K562 (cell line): Measurements from ENCODE around the gene PBX1. TPM values are rescaled to one million over a fixed set of nuclear protein-coding genes. Genes with fewer than 3 reads are reported as not detected.

ENCODE experiments used
- ATAC-seq: fragments of 200-7000 bp; cut with Tn5 transposase; 3 replicates; pipeline ENCODE4 v1.9.1; 2020; ENCODE audit warnings: moderate library complexity
- BruUV-seq: library from RNA; stranded (reverse); fragments of 400-500 nt; replicated peaks from 2 replicates; lab custom pipeline; 2021; lab: Mats Ljungman, UMichigan
- CTCF ChIA-PET: fragments of 300-600 bp; formaldehyde crosslinking; extraction: SDS; loops from one replicate; lab custom pipeline; 2021; ENCODE audit warnings: low intra/inter-chr PET ratio; lab: Yijun Ruan, JAX
- POLR2A ChIA-PET: fragments of 300-600, 350-650 bp; sonication (Branson Sonifier 250); formaldehyde crosslinking; extraction: SDS; loops from one replicate; lab custom pipeline; 2021; ENCODE audit warnings: antibody characterized with exemption, inconsistent platforms; lab: Yijun Ruan, JAX
- DNase-seq, 4 experiments: peaks; one replicate each; pipeline versions ENCODE4 v3.0.0 to v3.0.0-alpha.2; 2011 to 2018; ENCODE audit warnings: low spot score in 3 of 4, mixed read lengths in 3 of 4; ENCODE audit errors: extremely low read depth in 1 of 4
- FAIRE-seq: peaks from 2 replicates; lab custom pipeline; 2011; peaks lifted over from hg19 to GRCh38; lab: Jason Lieb, UNC
- H2AFZ ChIP-seq: 2 replicates; pipeline ENCODE4 v1.6.0; 2011; ENCODE audit warnings: low read depth, low read length, control low read depth, inconsistent platforms
- H3K27ac ChIP-seq: fragments of 200-600 bp; 3 replicates; pipeline ENCODE4 v1.8.0; 2011; ENCODE audit warnings: low read depth, mild to moderate bottlenecking, control low read depth, inconsistent platforms, low read length, moderate library complexity, mixed read lengths; ENCODE audit errors: extremely low read depth
- H3K27me3 ChIP-seq, 2 experiments: fragments of 300-600 bp in 1 of 2; 2 replicates in 1 of 2; 3 replicates in 1 of 2; pipeline versions ENCODE4 v1.6.0 to v1.8.0; 2011; ENCODE audit warnings: inconsistent platforms in 2 of 2, low read length in 2 of 2, mild to moderate bottlenecking in 1 of 2, mixed read lengths in 1 of 2, moderate library complexity in 1 of 2; ENCODE audit not compliant: control insufficient read depth in 2 of 2, insufficient read depth in 2 of 2
- H3K36me3 ChIP-seq: fragments of 300-600 bp; 3 replicates; pipeline ENCODE4 v1.8.0; 2011; ENCODE audit warnings: mild to moderate bottlenecking, low read length, inconsistent platforms; ENCODE audit not compliant: control insufficient read depth, insufficient read depth
- H3K4me1 ChIP-seq, 2 experiments: fragments of 200-600 bp in 1 of 2; replicated peaks in 1 of 2; 2 replicates in 1 of 2; 3 replicates in 1 of 2; pipeline versions ENCODE4 v1.5.1 to v1.8.0; 2011; ENCODE audit warnings: inconsistent platforms in 2 of 2, low read length in 2 of 2, mild to moderate bottlenecking in 1 of 2, mixed read lengths in 1 of 2, moderate library complexity in 1 of 2; ENCODE audit not compliant: control insufficient read depth in 2 of 2, insufficient read depth in 2 of 2
- H3K4me2 ChIP-seq: 2 replicates; pipeline ENCODE4 v1.6.1; 2011; ENCODE audit warnings: low read length, control low read depth, inconsistent platforms, mixed read lengths; ENCODE audit not compliant: insufficient read depth
- H3K4me3 ChIP-seq: fragments of 200-600 bp; sonication (generic), shearing (Covaris generic); 2 replicates; pipeline ENCODE4 v1.5.1; 2016; ENCODE audit warnings: control low read depth, inconsistent platforms
- H3K79me2 ChIP-seq: fragments of 200-600 bp; 3 replicates; pipeline ENCODE4 v1.8.0; 2011; ENCODE audit warnings: low read length, inconsistent platforms; ENCODE audit not compliant: control insufficient read depth, insufficient read depth
- H3K9ac ChIP-seq, 2 experiments: 2 replicates each; pipeline versions ENCODE4 v1.6.0 to v1.6.1; 2011; ENCODE audit warnings: low read depth in 2 of 2, low read length in 2 of 2, control low read depth in 1 of 2, inconsistent platforms in 1 of 2, mild to moderate bottlenecking in 1 of 2, mixed read lengths in 1 of 2; ENCODE audit not compliant: insufficient read depth in 1 of 2
- H3K9me1 ChIP-seq: one replicate; pipeline ENCODE4 v1.6.0; 2011; ENCODE audit warnings: inconsistent platforms, mild to moderate bottlenecking, low read length, moderate library complexity; ENCODE audit not compliant: control insufficient read depth, insufficient read depth
- H3K9me3 ChIP-seq: replicated peaks from 2 replicates; pipeline ENCODE4 v1.5.1; 2011; ENCODE audit warnings: low read depth, low read length, inconsistent platforms; ENCODE audit not compliant: control insufficient read depth, insufficient read depth
- H4K20me1 ChIP-seq: replicated peaks from 2 replicates; pipeline ENCODE4 v1.6.1; 2011; ENCODE audit warnings: low read length, inconsistent platforms, mixed read lengths; ENCODE audit not compliant: control insufficient read depth, insufficient read depth
- DMBX1 ChIP-seq: fragments of 250-450 bp; sonication (Bioruptor Pico); IDR thresholded peaks from 2 replicates; pipeline ENCODE4 v1.8.0; 2022; ENCODE audit warnings: inconsistent platforms, mild to moderate bottlenecking, moderate library complexity, borderline replicate concordance
- FUS ChIP-seq: fragments of 200-400 bp; formaldehyde crosslinking; optimal IDR thresholded peaks from 2 replicates; pipeline ENCODE3; 2017; ENCODE audit warnings: low read depth, low read length
- HNRNPUL1 ChIP-seq: fragments of 200-400 bp; formaldehyde crosslinking; IDR thresholded peaks from 2 replicates; pipeline ENCODE4 v1.6.1; 2017; ENCODE audit warnings: low read length
- HOXB6 ChIP-seq: fragments of 250-450 bp; sonication (Bioruptor Pico); IDR thresholded peaks from 2 replicates; pipeline ENCODE4 v1.5.1; 2022; ENCODE audit warnings: mild to moderate bottlenecking, borderline replicate concordance
- KLF1 ChIP-seq: fragments of 450-650 bp; IDR thresholded peaks from 2 replicates; pipeline ENCODE4 v1.6.1; 2016; ENCODE audit warnings: missing genetic modification characterization, missing compliant biosample characterization
- MTA3 ChIP-seq: fragments of 450-650 bp; formaldehyde crosslinking; IDR thresholded peaks from 2 replicates; pipeline ENCODE4 v1.6.1; 2017; ENCODE audit warnings: mild to moderate bottlenecking, borderline replicate concordance
- PML ChIP-seq: IDR thresholded peaks from 2 replicates; pipeline ENCODE4 v1.6.1; 2012; ENCODE audit warnings: low read length, inconsistent platforms
- PURB ChIP-seq: sonication (generic); formaldehyde crosslinking; IDR thresholded peaks from 2 replicates; pipeline ENCODE4 v1.9.0; 2021; ENCODE audit warnings: low read depth, mild to moderate bottlenecking, missing genetic modification reagents
- TCF7 ChIP-seq: sonication (generic); IDR thresholded peaks from 2 replicates; pipeline ENCODE4 v1.6.1; 2016; ENCODE audit warnings: antibody characterized with exemption, borderline replicate concordance
- TEAD4 ChIP-seq, 2 experiments: sonication (generic) in 1 of 2; formaldehyde crosslinking in 1 of 2; IDR thresholded peaks; 2 replicates each; pipeline versions ENCODE4 v1.6.1 to v1.8.0; 2012 to 2022; ENCODE audit warnings: borderline replicate concordance in 1 of 2, inconsistent platforms in 1 of 2, low read length in 1 of 2, mild to moderate bottlenecking in 1 of 2, missing genetic modification reagents in 1 of 2
- ZBTB8A ChIP-seq: fragments of 450-650 bp; IDR thresholded peaks from 2 replicates; pipeline ENCODE4 v1.6.1; 2018; ENCODE audit warnings: mild to moderate bottlenecking, moderate library complexity; ENCODE audit not compliant: partially characterized antibody
- ZNF175 ChIP-seq: fragments of 200-800 bp; sonication (Bioruptor generic); IDR thresholded peaks from 2 replicates; pipeline ENCODE4 v1.6.1; 2016; ENCODE audit warnings: low read depth, mild to moderate bottlenecking, missing genetic modification characterization, missing compliant biosample characterization
- ZNF232 ChIP-seq: sonication (generic); formaldehyde crosslinking; IDR thresholded peaks from 2 replicates; pipeline ENCODE4 v1.8.0; 2022; ENCODE audit warnings: mild to moderate bottlenecking, missing genetic modification reagents
- ZNF644 ChIP-seq: fragments of 200-800 bp; sonication (Bioruptor generic); IDR thresholded peaks from 2 replicates; pipeline ENCODE4 v1.6.1; 2016; ENCODE audit warnings: low read depth, missing genetic modification characterization, missing compliant biosample characterization
- WGBS: fragments of 100-300 bp; shearing (Covaris generic); methylation state at CpG from one replicate; pipeline ENCODE4 v1.1.6; 2016; ENCODE audit warnings: low coverage, mixed read lengths; ENCODE audit not compliant: insufficient coverage; ENCODE audit errors: missing lambda C conversion rate; 5-methylcytosine and 5-hydroxymethylcytosine counted together
- in situ Hi-C: fragments of 300-500 bp; cut with MboI; formaldehyde crosslinking; loops from 4 replicates; pipeline ENCODE4 v1.15.0; 2018; ENCODE audit warnings: inconsistent platforms, mixed read lengths
- intact Hi-C: fragments of 100-400 bp; cut with micrococcal nuclease; formaldehyde crosslinking; loops from 2 replicates; pipeline ENCODE4 v1.14.2; 2022
- polyA plus RNA-seq, 8 experiments: library from polyadenylated mRNA; depleted of rRNA in 4 of 8; stranded (reverse) in 5 of 8; unstranded in 3 of 8; fragments of >200 nt; fragmentation: Nextera tagmentation in 2 of 8; fragmentation: Illumina TruSeq in 1 of 8; extraction: Ambion mirVana in 2 of 8; extraction: Trizol in 1 of 8; gene quantifications; 2 replicates each; pipeline versions ENCODE4 v1.2.1 to v1.2.3, GENCODE V29; 2011 to 2014; ENCODE audit warnings: inconsistent platforms in 1 of 8, missing spikeins in 1 of 8
- total RNA-seq, 7 experiments: library from RNA; depleted of rRNA in 6 of 7; stranded (reverse); fragments of >200 nt in 6 of 7; fragmentation: Illumina TruSeq in 2 of 7; extraction: Trizol in 2 of 7; gene quantifications; 2 replicates each; pipeline versions ENCODE4 v1.2.1 to v1.2.3, GENCODE V29; 2011 to 2021; ENCODE audit warnings: low replicate concordance in 1 of 7
- TF ChIP-seq, protein P1 (sequence below): sonication (generic); formaldehyde crosslinking; IDR thresholded peaks from 2 replicates; pipeline ENCODE4 v1.8.0; 2022; ENCODE audit warnings: mild to moderate bottlenecking, missing genetic modification reagents, borderline replicate concordance
- TF ChIP-seq, protein P2 (sequence below): fragments of 250-450 bp; sonication (Bioruptor Pico); IDR thresholded peaks from 2 replicates; pipeline ENCODE4 v1.5.0; 2021; ENCODE audit warnings: mild to moderate bottlenecking, borderline replicate concordance
- TF ChIP-seq, protein P3 (sequence below): IDR thresholded peaks from 2 replicates; pipeline ENCODE4 v1.6.1; 2011; ENCODE audit not compliant: insufficient read length; ENCODE audit errors: extremely low read depth

Gene PBX1
- total and polyA plus RNA-seq, 9 of the 15 experiments (the other 6 are each of a cell fraction or from before 2014, with no cell fraction given) = 0.03 to 0.62 (median 0.17) TPM

DNA sequence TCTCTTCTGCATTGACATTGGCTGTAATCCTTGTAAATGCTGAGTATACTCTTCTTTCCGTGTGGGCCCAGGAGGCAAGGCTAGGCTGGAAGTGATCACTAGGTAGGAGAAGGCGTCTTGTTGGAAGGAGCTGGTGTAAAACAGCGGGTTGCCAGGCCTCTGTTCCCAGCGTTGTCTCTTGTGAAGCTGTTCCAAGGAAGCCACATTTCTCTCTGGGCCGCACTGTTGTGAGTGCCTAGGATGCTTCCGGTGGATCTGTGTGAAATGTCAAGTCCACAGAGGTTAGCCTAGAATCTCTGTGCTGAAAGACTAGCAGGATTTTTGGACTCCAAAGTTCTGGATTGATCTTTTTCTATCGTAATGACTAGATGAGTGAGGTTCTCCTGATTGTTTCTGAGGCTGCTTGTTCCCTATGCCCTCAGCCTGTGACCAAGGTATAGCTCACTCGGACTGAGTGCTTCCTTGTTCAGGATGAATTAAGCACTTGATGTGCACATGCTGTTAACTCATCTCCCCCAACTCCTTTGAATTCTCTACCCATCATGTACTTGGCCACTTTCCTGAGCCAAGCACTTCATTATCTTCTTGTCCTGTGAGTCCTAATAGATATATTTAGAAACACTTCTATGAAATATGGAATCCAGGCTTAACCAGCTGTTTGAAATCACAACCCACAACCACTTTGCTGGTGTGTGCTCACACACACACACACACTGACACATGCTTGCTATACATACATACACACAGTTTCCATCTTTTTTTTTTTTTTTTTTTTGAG is 63.3 kb downstream of the PBX1 start:
- ChIA-PET CTCF (interaction anchor here (0.7 kb wide), 1 partner anchor 809 kb away, joined by 4 read pairs; no protein-coding TSS in a partner anchor), POLR2A (no interaction called here)
- no peak overlapping the region for H3K4me2 ChIP-seq
- no peak overlapping the region for H3K27ac ChIP-seq
- H3K27me3 ChIP-seq = no peaks in the 10 kb centered on the region
- no TSS peak for BruUV-seq
- WGBS = 1% methylated on average over 8 of the region's 8 CpGs
- H3K9me3 ChIP-seq = no peaks in the 10 kb centered on the region
- no peak overlapping the region for H2AFZ ChIP-seq
- H3K79me2 ChIP-seq = no peaks in the 10 kb centered on the region
- H4K20me1 ChIP-seq = no peaks in the 10 kb centered on the region
- in situ Hi-C loops (no loop called here), intact Hi-C loops (no loop called here)
- H3K9ac ChIP-seq = no peak overlapping the region
- DNase-seq (no peak), FAIRE-seq (no peak), ATAC-seq (no peak)
- H3K36me3 ChIP-seq = no peaks in the 10 kb centered on the region
- H3K4me1 ChIP-seq = no peaks in the 10 kb centered on the region
- no peaks in the 10 kb centered on the region for H3K9me1 ChIP-seq
- H3K4me3 ChIP-seq = no peak overlapping the region
- TF ChIP-seq ZNF175 (no peak), ZNF644 (tag) (no peak), HOXB6 (CRISPR knock-in tag) (no peak), PURB (CRISPR knock-in tag) (no peak), MTA3 (no peak), HNRNPUL1 (no peak), FUS (no peak), ZNF232 (CRISPR knock-in tag) (no peak), PML (no peak), ZBTB8A (no peak), DMBX1 (CRISPR knock-in tag) (no peak), TEAD4 (IDR thresholded peaks at IDR 0.05; ENCODE audit: low read length) (no peak), TEAD4 (CRISPR knock-in tag; IDR thresholded peaks at IDR 0.05; ENCODE audit: borderline replicate concordance) (no peak), KLF1 (no peak), TCF7 (no peak)
- TF ChIP-seq, protein P1, sequence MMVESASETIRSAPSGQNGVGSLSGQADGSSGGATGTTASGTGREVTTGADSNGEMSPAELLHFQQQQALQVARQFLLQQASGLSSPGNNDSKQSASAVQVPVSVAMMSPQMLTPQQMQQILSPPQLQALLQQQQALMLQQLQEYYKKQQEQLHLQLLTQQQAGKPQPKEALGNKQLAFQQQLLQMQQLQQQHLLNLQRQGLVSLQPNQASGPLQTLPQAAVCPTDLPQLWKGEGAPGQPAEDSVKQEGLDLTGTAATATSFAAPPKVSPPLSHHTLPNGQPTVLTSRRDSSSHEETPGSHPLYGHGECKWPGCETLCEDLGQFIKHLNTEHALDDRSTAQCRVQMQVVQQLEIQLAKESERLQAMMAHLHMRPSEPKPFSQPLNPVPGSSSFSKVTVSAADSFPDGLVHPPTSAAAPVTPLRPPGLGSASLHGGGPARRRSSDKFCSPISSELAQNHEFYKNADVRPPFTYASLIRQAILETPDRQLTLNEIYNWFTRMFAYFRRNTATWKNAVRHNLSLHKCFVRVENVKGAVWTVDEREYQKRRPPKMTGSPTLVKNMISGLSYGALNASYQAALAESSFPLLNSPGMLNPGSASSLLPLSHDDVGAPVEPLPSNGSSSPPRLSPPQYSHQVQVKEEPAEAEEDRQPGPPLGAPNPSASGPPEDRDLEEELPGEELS (CRISPR knock-in tag) = no peak
- TF ChIP-seq, protein P2, sequence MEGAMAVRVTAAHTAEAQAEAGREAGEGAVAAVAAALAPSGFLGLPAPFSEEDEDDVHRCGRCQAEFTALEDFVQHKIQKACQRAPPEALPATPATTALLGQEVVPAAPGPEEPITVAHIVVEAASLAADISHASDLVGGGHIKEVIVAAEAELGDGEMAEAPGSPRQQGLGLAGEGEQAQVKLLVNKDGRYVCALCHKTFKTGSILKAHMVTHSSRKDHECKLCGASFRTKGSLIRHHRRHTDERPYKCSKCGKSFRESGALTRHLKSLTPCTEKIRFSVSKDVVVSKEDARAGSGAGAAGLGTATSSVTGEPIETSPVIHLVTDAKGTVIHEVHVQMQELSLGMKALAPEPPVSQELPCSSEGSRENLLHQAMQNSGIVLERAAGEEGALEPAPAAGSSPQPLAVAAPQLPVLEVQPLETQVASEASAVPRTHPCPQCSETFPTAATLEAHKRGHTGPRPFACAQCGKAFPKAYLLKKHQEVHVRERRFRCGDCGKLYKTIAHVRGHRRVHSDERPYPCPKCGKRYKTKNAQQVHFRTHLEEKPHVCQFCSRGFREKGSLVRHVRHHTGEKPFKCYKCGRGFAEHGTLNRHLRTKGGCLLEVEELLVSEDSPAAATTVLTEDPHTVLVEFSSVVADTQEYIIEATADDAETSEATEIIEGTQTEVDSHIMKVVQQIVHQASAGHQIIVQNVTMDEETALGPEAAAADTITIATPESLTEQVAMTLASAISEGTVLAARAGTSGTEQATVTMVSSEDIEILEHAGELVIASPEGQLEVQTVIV = no peak
- TF ChIP-seq, protein P3, sequence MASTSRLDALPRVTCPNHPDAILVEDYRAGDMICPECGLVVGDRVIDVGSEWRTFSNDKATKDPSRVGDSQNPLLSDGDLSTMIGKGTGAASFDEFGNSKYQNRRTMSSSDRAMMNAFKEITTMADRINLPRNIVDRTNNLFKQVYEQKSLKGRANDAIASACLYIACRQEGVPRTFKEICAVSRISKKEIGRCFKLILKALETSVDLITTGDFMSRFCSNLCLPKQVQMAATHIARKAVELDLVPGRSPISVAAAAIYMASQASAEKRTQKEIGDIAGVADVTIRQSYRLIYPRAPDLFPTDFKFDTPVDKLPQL = no peak
